GM19351 (cell line): ENCODE data around the gene BAHCC1.

ENCODE experiments used
- ATAC-seq: cut with Tn5 transposase; IDR thresholded peaks from one replicate; pipeline ENCODE4 v1.9.1; 2021; ENCODE audit warnings: mild to moderate bottlenecking, moderate library complexity; ENCODE audit not compliant: unreplicated experiment

Gene BAHCC1

DNA sequence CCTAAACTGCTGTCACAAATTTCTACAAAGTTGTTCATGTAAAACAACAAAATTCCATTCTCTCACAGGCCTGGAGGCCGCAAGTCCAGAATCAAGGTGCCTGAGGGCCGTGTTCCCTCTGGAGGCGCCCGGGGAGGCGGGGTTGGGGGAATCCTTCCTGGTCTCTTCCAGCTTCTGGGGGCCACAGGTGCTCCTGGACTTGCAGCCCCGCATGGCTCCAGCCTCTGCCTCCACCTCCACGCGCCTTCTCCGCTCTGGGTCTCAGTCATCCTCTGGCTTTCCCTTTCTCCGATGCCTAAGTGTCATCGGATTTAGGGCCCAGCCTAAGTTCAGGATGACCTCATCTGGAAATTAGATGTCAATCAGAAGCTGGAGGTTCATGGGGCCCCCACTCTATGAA lies 28.6 kb upstream of the BAHCC1 start:
- no peak for ATAC-seq

DNA sequence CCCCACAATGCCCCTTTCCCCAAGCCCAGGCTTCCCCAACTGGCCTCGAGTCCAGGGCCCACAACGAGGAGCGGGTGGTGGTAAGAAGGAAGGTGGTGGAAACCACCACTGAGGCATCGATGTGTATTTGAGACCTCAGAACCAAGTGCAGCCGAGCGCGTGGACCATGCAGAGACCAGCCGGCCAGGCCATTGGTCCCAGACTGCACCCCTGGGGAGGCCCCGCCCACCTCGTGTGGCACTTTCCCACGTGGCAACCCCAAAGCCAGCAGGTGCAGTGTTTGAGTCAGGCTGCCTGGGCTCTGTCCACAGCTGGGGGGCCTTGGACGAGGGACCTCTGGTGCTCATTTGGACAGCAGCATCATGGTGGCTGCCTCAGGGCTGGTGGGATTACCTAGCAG lies 28.1 kb upstream of the BAHCC1 start:
- no peak for ATAC-seq

DNA sequence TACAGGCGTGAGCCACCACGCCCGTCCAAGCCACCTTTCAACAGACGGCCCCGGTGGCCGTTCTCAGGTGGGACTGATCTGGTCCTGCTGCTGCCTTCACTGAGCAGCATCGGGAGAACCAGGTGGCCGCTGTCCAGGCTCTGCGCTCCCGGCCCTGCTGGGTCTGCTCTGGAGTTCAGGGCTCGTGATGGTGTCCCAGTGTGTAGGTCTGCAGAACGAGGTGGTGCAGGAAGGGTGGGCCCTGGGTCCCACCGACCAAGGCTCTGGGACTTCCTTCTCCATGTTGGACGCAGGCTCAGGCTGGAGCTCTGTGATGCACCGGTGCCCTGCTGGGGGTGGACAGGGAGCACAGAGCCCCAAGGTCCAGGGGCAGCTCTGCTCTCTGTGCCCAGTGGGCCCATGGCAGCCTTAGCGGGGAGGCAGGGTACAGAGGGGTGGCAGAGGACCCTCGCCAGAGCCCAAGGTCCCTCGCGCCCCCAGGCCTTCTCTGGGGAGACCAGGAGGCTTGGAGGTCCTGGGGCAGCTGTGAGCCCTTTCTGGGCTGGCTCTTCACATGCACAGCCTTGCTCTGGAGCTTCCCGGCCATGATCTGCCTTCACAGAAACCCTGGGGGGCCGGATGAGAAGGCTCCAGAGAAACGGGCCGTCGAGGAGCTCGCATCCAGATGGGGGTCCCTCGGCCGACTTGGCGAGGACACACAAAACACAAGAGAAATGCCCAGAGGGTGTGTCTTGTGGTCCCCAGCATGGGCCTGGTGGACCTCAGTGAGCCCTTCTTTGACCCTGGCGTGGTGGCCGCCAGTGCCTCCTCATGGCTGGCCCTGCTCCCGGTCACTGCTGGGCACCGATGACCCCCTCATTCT lies 26.9 kb upstream of the BAHCC1 start:
- no peak for ATAC-seq

DNA sequence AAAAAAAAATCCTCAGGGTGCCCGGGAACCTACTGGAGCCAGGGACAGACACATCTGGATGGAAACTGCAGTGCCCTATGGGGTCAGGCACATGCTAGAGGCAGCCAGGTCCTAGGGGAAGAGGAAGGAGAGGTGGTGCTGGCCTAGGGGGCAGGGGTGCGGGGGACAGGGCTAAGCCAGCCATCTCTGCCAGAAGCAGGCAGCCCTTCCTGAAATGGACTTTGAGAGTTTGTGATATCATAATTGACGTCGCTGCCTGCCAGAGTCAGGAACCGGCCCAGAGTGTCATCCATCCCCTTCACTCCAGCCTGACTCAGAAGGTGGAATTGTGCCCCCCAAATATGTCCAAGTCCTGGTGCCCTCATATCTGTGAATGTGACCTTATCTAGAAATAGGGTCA lies 25.0 kb upstream of the BAHCC1 start:
- ATAC-seq = no peak

DNA sequence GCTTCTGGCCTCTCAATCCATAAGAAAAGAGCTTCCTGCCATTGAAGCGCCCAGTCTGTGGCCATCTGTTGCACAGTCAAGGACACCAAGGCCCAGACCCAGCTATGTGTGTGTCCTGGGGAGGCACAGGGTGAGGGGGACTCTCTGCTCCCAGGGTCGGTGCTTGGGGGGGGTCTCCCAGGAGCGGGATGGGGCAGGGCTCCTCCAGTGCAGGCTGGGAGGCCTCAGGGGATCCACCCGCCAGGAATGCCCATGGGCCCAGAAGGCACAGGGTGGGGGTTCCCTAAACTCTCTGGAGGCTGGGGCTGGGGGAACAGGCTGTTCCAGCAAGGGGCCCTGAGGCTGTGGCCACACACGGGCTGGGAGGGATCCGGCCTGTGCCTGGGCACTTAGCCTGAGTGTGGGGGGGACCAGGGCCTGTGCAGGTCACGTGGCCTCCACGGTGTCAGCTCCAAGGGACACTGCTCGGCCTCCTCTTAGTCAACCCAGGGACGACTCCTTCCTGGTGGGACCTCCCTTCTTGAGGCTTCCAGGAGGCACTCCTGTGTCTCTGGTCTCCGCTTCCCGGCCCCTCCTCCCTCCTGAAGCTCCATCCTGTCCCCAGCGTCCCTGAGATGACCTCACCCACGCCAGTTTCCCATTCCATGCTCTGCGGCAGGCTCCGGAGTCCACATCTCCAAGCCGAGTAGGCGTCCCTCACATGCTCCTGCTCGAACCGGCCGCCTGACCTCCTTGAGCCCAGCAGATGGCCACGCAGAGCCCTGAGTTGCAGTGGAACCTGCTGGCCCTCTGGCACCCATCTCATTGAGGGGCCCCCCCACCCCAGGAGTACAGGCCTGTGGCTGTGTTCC lies 23.1 kb upstream of the BAHCC1 start:
- no peak for ATAC-seq

DNA sequence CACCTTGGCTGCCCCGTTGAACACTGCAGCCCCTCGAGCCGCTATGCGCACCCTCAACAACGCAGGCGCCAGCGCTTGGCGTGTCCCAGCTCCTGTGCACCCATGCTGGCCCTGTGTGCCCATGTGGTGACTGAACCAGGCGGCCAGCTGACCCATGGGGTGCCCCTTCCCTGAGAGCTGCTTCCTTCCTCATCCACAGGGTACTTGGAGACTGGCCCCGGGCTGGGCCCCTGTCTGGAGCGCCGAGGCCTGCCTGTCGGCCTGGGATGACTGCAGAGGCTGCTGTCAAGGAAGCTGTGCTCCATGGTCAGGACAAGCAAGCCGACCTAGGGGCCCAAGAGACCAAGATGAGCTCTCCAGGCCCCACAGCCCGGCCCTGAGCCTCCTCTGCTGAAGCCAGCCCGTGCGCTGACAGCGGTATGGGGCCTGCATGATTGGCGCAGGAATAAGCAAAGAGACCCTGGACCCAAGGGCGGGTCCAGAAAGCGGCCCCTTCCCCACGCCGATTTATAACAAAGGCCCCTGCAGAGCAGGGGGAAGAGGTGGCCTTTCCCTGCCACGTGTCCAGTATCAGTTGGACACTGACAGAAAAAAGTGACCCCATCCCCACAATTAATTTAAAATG lies 21.6 kb upstream of the BAHCC1 start:
- no peak for ATAC-seq

DNA sequence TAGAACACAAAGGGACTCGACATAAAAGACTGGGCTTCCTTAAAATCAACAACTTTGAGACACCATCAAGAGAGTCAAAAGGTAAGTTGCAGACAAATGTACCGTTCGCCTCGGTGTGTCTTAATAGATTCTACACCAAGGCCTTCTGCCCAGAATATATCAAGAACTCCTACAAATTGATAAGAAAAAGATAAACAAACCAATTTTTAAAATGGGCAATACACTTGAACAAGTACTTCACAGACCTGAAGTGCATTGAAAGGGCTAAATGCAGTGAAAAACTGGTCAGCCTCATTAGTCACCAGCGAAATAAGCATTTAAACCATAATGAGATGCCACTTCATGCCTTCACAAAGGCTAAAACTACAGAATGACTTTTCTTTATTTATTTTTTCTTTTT lies 20.4 kb upstream of the BAHCC1 start:
- ATAC-seq = no peak

DNA sequence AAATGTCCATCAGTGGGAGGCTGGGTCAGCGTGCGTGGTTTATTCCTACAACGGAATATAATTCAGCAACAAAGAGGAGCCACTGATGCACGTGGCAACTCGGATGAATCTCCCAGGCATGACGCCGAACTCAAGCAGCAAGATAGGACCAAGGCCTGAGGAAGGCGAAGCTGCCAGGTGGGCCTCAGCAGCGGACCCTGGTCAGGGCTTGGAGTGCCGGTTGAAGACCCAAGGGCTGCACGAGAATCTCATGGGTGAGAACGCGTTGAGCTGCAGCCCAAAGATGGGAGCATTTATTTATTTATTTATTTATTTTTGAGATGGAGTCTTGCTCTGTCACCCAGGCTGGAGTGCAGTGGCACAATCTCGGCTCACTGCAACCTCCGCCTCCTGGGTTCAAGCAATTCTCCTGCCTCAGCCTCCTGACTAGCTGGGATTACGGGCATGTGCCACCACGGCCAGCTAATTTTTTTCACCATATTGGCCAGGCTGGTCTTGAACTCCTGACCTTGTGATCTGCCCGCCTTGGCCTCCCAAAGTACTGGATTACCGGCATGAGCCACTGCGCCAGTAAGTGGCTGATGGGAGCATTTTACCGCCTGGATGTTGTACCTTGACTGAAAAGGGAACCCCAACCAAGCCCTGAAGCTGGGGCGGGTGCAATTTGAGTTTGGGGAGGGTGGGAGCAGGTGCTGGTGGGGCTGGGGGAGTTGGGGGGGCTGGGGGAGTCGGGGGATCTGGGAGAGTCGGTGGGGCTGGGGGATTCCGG lies 18.1 kb upstream of the BAHCC1 start:
- ATAC-seq = no peak

DNA sequence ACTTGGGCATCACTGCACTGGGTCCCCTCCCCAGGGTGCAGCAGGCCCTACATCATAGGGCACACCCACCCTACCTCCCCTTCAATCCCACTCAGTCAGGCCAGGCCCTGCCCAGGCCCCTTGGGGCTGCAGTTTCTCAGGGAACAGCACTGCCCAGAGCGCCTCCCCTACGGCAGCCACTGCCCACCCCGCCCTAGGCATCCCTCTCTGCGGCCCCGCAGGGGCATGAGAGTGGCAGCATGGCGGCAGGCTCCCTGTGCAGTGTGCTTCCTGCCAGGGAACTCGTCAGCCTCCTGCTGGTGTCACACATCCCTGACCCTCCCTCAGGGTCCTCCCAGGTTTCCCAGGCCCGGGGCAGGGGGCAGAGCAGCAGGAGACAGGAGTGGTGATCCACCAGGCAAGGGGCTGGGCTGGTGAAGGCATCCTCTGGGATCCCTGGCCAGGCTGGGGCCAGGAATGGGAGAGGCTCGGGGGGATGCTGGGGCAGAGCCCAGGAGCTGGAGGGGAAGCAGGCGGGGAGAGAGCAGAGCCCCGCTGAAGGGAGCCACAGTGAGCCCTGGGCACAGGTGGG lies 16.2 kb upstream of the BAHCC1 start:
- ATAC-seq = no peak

DNA sequence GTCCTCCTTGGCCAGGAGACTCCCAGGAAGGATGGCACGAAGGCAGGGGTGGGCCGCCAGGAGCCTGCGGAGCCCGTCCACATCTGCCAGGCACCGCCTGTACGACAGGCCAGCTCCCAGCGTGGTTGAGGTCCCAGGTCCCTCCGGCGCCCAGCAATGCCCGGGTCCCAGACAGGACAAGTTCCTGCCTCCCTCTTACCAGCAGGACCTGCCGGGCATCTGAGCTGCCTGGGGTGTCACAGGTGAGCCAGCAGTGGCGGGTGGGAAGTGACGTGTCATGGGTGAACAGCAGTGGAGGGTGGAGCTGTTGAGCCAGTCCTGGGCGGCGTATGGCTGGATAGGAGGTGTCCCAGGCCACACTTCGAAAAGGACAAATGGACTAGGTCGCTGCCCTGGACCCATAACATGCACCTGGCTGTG lies 15.7 kb upstream of the BAHCC1 start:
- no peak for ATAC-seq

DNA sequence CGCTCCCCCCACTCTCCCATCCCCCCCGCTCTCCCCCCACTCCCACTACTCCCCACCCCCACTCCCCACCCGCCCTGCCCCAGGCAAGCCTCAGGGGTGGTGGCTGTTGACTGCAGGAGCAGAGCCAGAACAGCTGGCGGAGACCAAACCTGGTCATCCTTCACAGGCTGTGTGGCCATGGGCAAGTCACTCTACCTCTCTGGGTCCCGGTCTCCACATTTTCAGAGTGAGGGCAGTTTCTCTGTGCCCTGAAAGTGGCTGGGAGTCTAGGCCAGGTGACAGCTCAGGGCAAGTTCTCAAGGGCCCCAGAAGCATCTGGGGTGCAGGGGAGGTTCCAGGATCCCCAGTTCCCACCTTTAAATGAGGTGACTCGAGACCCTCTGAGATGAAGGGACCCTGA lies 15.1 kb upstream of the BAHCC1 start:
- ATAC-seq = no peak

DNA sequence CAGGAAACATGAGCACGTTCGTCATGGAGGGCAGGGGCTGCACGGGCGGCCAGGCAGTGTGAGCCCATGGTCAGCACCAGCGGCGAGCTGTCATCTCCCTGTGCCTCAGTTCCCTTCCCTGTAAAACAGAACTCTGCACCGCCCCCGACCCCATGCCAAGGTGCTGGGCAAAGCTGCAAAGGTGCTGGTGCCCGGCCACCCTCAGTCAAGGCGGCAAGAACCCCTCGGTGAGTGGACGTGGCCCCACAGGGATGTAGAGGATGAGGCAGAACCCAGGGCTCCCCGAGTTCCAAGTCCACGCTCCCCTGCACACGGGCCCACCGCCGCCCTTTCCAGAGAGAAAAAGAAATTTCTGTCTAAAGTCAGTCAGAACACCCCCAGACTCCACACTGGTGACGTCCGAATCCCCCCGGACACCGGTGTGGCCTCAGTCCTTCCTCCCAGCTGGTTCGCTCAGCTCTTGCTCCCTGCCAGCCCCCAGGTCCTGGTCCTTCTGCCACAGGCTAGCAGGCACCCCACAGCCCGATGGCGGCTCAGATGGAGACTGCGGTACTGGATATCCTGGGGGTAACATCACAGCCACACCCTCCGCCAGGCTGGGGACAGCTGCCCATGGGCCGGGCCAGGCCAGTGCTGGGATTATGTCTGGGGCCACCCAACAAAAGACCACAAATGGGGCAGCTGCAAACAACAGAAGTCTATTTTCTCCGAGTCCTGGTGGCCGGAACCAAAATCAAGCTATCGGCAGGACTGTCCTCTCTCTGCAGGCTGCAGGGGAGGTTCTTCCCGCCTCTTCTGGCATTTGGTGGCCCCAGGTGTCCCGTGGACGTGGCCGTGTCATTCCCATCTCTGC lies 14.4 kb upstream of the BAHCC1 start:
- ATAC-seq = no peak

DNA sequence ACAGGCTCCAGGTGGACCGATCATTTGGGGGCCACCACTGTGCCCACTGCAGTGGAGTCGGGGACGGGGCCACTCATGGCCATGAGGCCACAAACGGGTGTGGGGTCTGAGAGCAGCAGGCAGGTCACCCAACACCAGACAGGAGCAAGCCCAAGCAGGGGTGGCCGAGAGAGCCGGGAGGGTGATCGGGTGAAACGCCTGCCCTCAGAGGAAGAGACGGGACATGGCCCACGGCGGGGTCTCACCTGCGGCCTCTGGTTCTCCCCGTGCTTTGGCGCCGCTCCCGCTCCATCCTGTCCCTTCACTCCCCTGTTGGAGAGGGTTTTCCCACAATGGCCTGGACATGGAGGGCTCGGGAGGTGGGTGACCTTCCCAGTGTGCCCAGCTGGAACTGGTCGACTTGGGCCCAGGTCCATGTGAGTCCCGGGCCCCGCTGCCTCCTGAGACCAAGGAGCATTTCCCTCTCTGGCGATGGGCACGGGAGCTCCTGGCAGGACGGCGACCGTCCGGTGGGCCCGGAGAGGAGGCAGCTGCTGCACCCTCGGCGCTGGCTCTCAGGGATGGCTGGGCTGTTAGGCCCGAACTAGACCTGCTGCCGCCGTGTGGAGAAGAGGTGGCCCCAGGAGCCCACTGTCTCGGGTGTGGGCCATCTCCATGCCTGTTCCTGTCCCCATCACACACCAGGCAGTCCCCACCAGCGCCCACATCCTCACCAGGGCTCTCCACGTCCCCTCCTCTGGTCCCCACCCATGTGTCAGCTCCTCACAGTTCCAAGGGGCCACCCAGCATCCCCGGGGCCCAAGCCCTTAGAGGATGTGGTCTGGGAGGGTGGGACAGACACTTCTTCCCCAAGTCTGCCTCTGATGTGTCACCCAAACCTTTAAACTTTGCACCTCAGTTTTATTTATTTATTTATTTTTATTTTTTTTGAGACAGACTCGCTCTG lies 13.4 kb upstream of the BAHCC1 start:
- ATAC-seq = no peak

DNA sequence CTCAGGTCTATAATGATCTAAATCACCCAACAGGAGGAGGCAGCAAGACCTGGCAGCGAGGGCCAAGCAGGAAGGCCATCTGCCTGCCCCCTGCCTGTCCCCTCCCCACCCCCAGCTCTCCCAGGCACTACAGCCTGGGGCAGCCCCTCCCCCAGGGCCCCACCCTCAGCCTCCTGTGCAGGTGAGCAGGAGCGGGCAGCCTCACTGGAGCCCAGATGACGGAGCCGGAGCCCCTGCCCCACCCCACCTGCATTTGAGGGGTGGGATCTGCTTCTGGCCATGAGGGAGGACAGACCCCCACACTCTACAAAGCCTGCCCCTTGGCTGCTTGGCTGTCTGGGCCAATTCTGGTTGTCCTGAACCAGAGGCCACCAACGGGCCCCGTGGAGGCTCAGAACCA lies 12.4 kb upstream of the BAHCC1 start:
- ATAC-seq = no peak

DNA sequence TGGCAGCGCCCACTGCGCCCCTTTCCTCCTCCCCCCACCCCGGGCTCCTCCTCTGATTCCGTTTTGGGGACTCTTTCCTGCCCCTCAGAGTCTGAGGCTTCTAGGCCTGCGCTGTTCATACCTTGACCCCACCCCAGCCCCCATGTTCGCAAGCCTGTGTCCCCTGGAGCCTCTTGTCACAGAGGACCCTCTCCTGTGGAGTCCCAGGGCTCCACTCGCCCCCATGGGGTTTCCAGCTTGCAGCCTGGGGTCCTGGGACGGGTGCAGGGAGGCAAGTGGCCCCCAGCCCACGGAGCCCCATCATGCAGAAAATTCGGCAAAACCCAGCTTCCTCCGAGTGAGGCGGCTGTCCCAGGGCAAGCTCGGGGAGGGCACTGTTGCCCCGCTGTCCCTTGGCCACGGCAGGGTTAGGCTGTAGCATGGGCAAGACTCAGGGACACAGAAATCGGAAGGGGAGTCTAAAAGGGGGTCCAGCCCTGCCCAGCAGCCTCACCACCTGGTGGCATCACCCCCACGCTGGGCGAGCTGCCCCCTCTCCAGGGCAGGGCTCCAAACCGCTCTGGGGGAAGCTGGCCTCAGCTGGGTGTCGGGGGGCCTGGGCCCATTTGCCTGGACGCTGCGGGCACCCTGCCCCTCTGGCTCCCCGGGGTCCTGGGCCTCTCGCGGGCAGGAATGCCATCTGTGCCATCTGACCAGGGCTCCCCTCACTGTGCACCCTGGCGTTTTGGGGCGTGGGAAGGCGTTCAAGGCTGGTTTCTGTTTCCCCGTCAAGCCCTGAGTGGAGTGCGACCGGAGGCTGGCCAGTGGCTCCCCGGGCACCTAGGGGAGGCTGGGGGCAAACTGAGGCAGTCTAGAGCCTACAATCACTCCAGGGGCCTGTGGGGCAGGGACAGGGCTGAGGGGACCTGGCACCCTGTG lies 11.5 kb upstream of the BAHCC1 start:
- ATAC-seq = no peak

DNA sequence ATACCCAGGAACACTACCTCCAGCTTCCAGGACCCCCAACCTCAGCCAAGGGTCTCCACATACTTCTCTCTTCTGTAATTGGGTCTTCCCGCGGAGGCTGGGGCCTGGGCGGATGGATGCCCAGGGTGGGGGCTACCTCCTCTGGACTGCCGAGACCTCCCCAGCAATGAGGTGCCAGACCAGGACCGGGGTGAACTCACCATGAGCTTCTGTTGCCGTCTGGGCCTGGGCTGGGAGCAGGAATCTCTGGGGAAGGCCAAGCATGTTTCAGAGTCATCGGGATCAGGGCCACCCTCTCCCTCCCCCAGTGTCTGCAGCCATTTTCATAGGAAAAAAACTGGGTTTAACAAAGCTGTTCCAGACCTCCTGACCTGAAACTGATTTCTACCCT lies 10.3 kb upstream of the BAHCC1 start:
- ATAC-seq = no peak

DNA sequence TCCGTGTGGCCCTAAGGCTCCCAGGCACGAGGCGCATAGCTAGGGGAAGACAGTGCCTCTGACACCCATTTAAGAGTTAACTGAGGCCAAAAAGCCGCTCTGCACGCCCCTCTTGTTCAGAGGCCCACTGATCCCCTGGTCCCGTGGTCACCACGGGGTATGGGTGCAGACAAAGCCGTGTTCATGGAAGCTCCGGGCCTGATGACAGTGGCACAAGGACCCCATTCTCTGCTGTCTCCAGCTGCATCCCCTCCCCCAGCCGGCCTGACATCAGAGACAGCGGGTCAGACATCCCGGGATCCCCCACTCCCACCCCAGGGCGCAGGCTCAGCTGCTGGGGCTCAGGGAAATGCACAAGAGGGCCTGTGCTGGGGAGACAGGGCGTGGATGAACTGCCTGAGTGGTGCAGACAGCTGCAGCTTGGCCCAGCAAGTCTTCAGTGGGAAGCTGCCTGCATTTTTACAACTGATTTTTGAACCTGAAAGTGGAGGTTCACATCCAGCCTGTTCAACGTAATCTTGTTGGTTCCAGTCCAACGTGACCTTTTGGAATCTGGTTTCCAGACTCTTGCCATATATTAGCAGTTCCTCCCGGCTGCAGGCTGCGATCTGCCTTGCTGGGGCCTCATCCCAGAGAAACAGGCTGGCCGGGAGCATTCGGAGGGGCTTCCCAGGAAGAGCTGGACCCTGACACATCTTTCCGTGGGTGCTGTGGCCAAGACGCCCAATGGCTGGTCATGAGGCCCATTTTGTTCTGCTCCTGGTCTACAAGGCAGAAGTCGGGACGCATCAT lies 9.7 kb upstream of the BAHCC1 start:
- no peak for ATAC-seq
